GM12878 (cell line): Measurements from ENCODE around the gene CAPN8. TPM values are rescaled to one million over a fixed set of nuclear protein-coding genes. Genes with fewer than 3 reads are reported as not detected.

Source experiments
- ATAC-seq: fragments of 200-7000 bp; cut with Tn5 transposase; 3 replicates; pipeline ENCODE4 v1.9.1; 2020; ENCODE audit warnings: mild to moderate bottlenecking, moderate library complexity
- BruUV-seq: library from RNA; stranded (reverse); fragments of 400-500 nt; replicated peaks from 2 replicates; lab custom pipeline; 2021; lab: Mats Ljungman, UMichigan
- CTCF ChIA-PET: fragments of 300-600 bp; sonication (Branson Sonifier 250); formaldehyde crosslinking; extraction: SDS; loops from one replicate; lab custom pipeline; 2021; ENCODE audit warnings: inconsistent platforms; lab: Yijun Ruan, JAX
- POLR2A ChIA-PET: fragments of 350-600 bp; formaldehyde crosslinking; extraction: SDS; loops from one replicate; lab custom pipeline; 2021; ENCODE audit warnings: inconsistent platforms; lab: Charles Lee
- RAD21 ChIA-PET: fragments of 300-600 bp; sonication (Branson Sonifier 250); formaldehyde crosslinking; loops from one replicate; lab custom pipeline; 2023; ENCODE audit warnings: antibody characterized with exemption; ENCODE audit not compliant: unreplicated experiment; lab: Charles Lee
- SMC1A ChIA-PET: fragments of 300-600 bp; sonication (Branson Sonifier 250); formaldehyde crosslinking; loops from one replicate; lab custom pipeline; 2023; ENCODE audit not compliant: unreplicated experiment, uncharacterized antibody; lab: Charles Lee
- DNase-seq: peaks from one replicate; pipeline ENCODE4 v3.0.0-alpha.2; 2011; ENCODE audit warnings: low read depth, low spot score
- FAIRE-seq: peaks from 3 replicates; lab custom pipeline; 2011; peaks lifted over from hg19 to GRCh38; lab: Jason Lieb, UNC
- H2AFZ ChIP-seq: 2 replicates; pipeline ENCODE4 v1.6.0; 2011; ENCODE audit warnings: low read depth, low read length, control low read depth; ENCODE audit not compliant: control insufficient read depth
- H3K27ac ChIP-seq: 2 replicates; pipeline ENCODE4 v1.5.1; 2011; ENCODE audit warnings: control low read depth; ENCODE audit not compliant: control insufficient read depth, insufficient read depth
- H3K27me3 ChIP-seq, 2 experiments: replicated peaks in 1 of 2; 2 replicates each; pipeline versions ENCODE4 v1.6.0 to v1.6.1; 2011; ENCODE audit warnings: low read length in 1 of 2; ENCODE audit not compliant: control insufficient read depth in 2 of 2, insufficient read depth in 2 of 2
- H3K36me3 ChIP-seq, 2 experiments: 2 replicates each; pipeline ENCODE4 v1.5.1; 2011; ENCODE audit warnings: low read length in 1 of 2; ENCODE audit not compliant: control insufficient read depth in 2 of 2, insufficient read depth in 2 of 2
- H3K4me1 ChIP-seq: 2 replicates; pipeline ENCODE4 v1.6.1; 2011; ENCODE audit warnings: mild to moderate bottlenecking, low read length, moderate library complexity, mixed read lengths; ENCODE audit not compliant: control insufficient read depth, insufficient read depth
- H3K4me2 ChIP-seq: 2 replicates; pipeline ENCODE4 v1.6.0; 2011; ENCODE audit warnings: control low read depth; ENCODE audit not compliant: control insufficient read depth, insufficient read depth
- H3K4me3 ChIP-seq: fragments of 200-600 bp; sonication (generic); 2 replicates; pipeline ENCODE4 v1.5.1; 2016
- H3K79me2 ChIP-seq: 2 replicates; pipeline ENCODE4 v1.6.0; 2011; ENCODE audit warnings: low read length; ENCODE audit not compliant: control insufficient read depth, insufficient read depth
- H3K9ac ChIP-seq: 2 replicates; pipeline ENCODE4 v1.8.0; 2011; ENCODE audit warnings: low read length, control low read depth, mixed read lengths; ENCODE audit not compliant: control insufficient read depth, insufficient read depth
- H3K9me3 ChIP-seq: replicated peaks from 3 replicates; pipeline ENCODE4 v1.5.1; 2011; ENCODE audit warnings: mild to moderate bottlenecking, low read length; ENCODE audit not compliant: control insufficient read depth, insufficient read depth
- H4K20me1 ChIP-seq: 2 replicates; pipeline ENCODE4 v1.6.0; 2011; ENCODE audit not compliant: control insufficient read depth, insufficient read depth
- CREB1 ChIP-seq: IDR thresholded peaks from 2 replicates; pipeline ENCODE4 v1.6.1; 2012; ENCODE audit warnings: low read depth, mild to moderate bottlenecking, inconsistent platforms
- IKZF1 ChIP-seq: fragments of 450-650 bp; conservative IDR thresholded peaks from 2 replicates; pipeline ENCODE4 v1.6.1; 2017; ENCODE audit warnings: antibody characterized with exemption, mild to moderate bottlenecking
- NBN ChIP-seq: fragments of 450-650 bp; IDR thresholded peaks from 2 replicates; pipeline ENCODE4 v1.6.1; 2016
- NFIC ChIP-seq: IDR thresholded peaks from 2 replicates; pipeline ENCODE4 v1.6.1; 2012; ENCODE audit warnings: low read depth, mild to moderate bottlenecking, inconsistent platforms, low read length, moderate library complexity
- NFYA ChIP-seq: IDR thresholded peaks from 2 replicates; pipeline ENCODE4 v1.6.1; 2011; ENCODE audit warnings: low read depth, mild to moderate bottlenecking, low read length, improper control_type of control experiment, borderline replicate concordance
- PAX5 ChIP-seq: IDR thresholded peaks from 2 replicates; pipeline ENCODE4 v1.6.1; 2011; ENCODE audit warnings: low read depth, low read length, borderline replicate concordance
- PAX8 ChIP-seq: fragments of 450-650 bp; IDR thresholded peaks from 2 replicates; pipeline ENCODE4 v1.6.1; 2017; ENCODE audit warnings: mild to moderate bottlenecking, moderate library complexity
- POLR2AphosphoS2 ChIP-seq: IDR thresholded peaks from 2 replicates; pipeline ENCODE4 v1.6.1; 2011; ENCODE audit warnings: low read depth, mild to moderate bottlenecking, low read length, improper control_type of control experiment, moderate library complexity
- SIN3A ChIP-seq: IDR thresholded peaks from 2 replicates; pipeline ENCODE4 v1.6.1; 2012; ENCODE audit warnings: low read depth, low read length, improper control_type of control experiment
- ZSCAN29 ChIP-seq: fragments of 450-650 bp; IDR thresholded peaks from 2 replicates; pipeline ENCODE4 v1.6.1; 2017; ENCODE audit warnings: mild to moderate bottlenecking, moderate library complexity
- WGBS: methylation state at CpG from one replicate; pipeline ENCODE4 v1.1.6; 2016; ENCODE audit warnings: low lambda C conversion rate; ENCODE audit not compliant: insufficient replicate concordance, insufficient coverage; ENCODE audit errors: missing lambda C conversion rate; 5-methylcytosine and 5-hydroxymethylcytosine counted together
- in situ Hi-C: fragments of 300-500 bp; cut with MboI; formaldehyde crosslinking; loops from 9 replicates; pipeline ENCODE4 v1.14.3; 2018; ENCODE audit warnings: mixed read lengths
- intact Hi-C: fragments of 100-400 bp; cut with micrococcal nuclease; formaldehyde crosslinking; loops from one replicate; pipeline ENCODE4 v1.14.2; 2022; ENCODE audit not compliant: unreplicated experiment
- polyA plus RNA-seq, 11 experiments: library from polyadenylated mRNA; depleted of rRNA in 4 of 11; unstranded in 6 of 11; stranded (reverse) in 5 of 11; fragments of >200 nt; fragmentation: Nextera tagmentation in 4 of 11; fragmentation: Illumina TruSeq in 1 of 11; extraction: Ambion mirVana in 4 of 11; extraction: Trizol in 1 of 11; gene quantifications; 1 replicate in 1 of 11; 2 replicates in 10 of 11; pipeline versions ENCODE4 v1.2.1 to v1.2.3, GENCODE V29; 2011 to 2016; ENCODE audit warnings: inconsistent platforms in 2 of 11, missing spikeins in 2 of 11, low read depth in 1 of 11
- total RNA-seq, 4 experiments: library from RNA; depleted of rRNA in 3 of 4; stranded (reverse); fragments of >200 nt in 3 of 4; fragmentation: Illumina TruSeq in 1 of 4; extraction: Trizol in 1 of 4; gene quantifications; 2 replicates each; pipeline versions ENCODE4 v1.2.1 to v1.2.3, GENCODE V29; 2013 to 2021

The CAPN8 gene
- total and polyA plus RNA-seq, 10 of the 15 experiments (the other 5 are each of a cell fraction or from before 2014, with no cell fraction given), result 6.4 to 30.7 (median 12.3) TPM

DNA sequence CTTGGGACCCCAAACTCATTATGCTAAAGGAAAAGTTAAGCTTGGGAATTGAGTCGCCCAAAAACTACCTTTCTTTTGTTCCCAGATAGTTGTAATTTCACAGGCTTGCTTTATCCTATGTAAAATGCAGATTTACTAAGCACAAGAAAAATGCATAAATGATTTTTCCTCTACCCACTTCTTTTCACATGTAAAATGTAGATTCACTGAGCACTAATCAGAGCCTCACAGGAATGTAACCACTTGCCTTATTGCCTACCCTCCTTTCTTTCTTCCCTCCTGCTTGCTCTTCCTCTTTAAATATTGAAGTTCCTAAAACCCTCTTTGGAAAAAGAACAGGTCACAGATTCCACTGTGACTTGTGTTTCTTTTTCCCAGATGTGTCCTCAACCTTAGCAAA lies 18.3 kb downstream of the CAPN8 start:
- RAD21 ChIA-PET, result no interaction called here

DNA sequence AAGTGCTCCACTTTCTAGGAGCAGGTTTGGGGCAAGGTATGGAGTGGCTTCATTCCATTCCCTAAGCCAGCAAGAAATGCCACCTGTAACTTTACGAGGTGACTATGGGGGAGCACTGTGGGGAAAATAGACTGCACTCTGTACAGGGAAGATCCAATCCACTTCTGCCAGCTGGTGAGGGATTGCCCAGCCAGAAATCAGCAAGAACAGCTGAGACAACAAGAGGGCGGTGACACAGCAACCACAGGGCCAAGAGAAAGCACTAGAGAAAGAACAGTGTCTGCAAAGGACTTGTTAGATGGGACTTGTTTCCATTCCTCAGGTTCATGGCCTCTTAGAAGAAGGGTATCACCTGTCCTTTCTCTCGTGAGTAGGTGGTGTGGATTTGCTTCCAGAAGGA lies 19.6 kb downstream of the CAPN8 start:
- DNase-seq (no peak), ATAC-seq (no peak), FAIRE-seq (no peak)
- H2AFZ ChIP-seq, result no peak overlapping the region
- no peak overlapping the region for H3K9ac ChIP-seq
- H3K4me1 ChIP-seq, result no peaks in the 10 kb centered on the region
- in situ Hi-C loops, result no loop called here
- no peaks in the 10 kb centered on the region for H3K9me3 ChIP-seq
- H3K27ac ChIP-seq, result no peak overlapping the region
- no peak overlapping the region for H3K4me2 ChIP-seq
- no peaks in the 10 kb centered on the region for H3K36me3 ChIP-seq
- CTCF ChIA-PET, result no interaction called here
- TF ChIP-seq PAX8 (no peak), IKZF1 (no peak), NBN (no peak), POLR2AphosphoS2 (no peak), NFIC (no peak), ZSCAN29 (no peak), PAX5 (no peak)
- SMC1A ChIA-PET, result no interaction called here
- WGBS, result 0% methylated on average over 3 of the region's 3 CpGs
- no peaks in the 10 kb centered on the region for H4K20me1 ChIP-seq
- no peak overlapping the region for H3K4me3 ChIP-seq
- BruUV-seq, result no TSS peak
- RAD21 ChIA-PET, result no interaction called here
- H3K27me3 ChIP-seq, result peaks cover 0 to 5% of the 10 kb centered on the region in 2 experiments; a peak in 3 of 4 replicates
- no peaks in the 10 kb centered on the region for H3K79me2 ChIP-seq
- POLR2A ChIA-PET, result no interaction called here
- intact Hi-C loops, result no loop called here

More for the DNA sequence above, 18.3 kb downstream of the CAPN8 start:
- CTCF ChIA-PET, result no interaction called here
- no TSS peak for BruUV-seq
- Histone ChIP-seq H2AFZ (no peak overlapping the region), H3K79me2 (no peaks in the 10 kb centered on the region), H4K20me1 (no peaks in the 10 kb centered on the region)
- POLR2A ChIA-PET, result no interaction called here
- TF ChIP-seq SIN3A (no peak), CREB1 (no peak), NFYA (no peak)
- TF ChIP-seq, all 136 proteins: peak for 0
- Histone ChIP-seq H3K9ac (no peak overlapping the region), H3K4me1 (no peaks in the 10 kb centered on the region), H3K27me3 (peaks cover 0 to 5% of the 10 kb centered on the region in 2 experiments; a peak in 3 of 4 replicates), H3K36me3 (no peaks in the 10 kb centered on the region), H3K27ac (no peak overlapping the region), H3K4me2 (no peak overlapping the region), H3K9me3 (no peaks in the 10 kb centered on the region), H3K4me3 (no peak overlapping the region)
- 29% methylated on average over 1 of the region's 1 CpG for WGBS
- in situ Hi-C loops, result no loop called here
- DNase-seq, result no peak
- ATAC-seq, result no peak
- FAIRE-seq, result no peak
- intact Hi-C loops, result no loop called here
- SMC1A ChIA-PET, result no interaction called here
